Uterus (tissue), 4 donors: ENCODE results near the gene PNPO. TPM values are rescaled to one million over a fixed set of nuclear protein-coding genes. Genes with fewer than 3 reads are reported as not detected.
A peak's percentile ranks its signal among the peaks of the same experiment; 100 is the strongest.

Source experiments
- DNase-seq, 2 donors: peaks; one replicate each; pipeline ENCODE4 v3.0.0-alpha.2; 2019 to 2020
- H3K27ac ChIP-seq, 2 donors: fragments of 200-600 bp; sonication (generic); 1 replicate in 1 of 2; 2 replicates in 1 of 2; pipeline ENCODE4 v1.5.1; 2016 to 2018
- H3K27me3 ChIP-seq, 2 donors: fragments of 200-600 bp; sonication (generic); one replicate each; pipeline ENCODE4 v1.5.1; 2018 to 2019; ENCODE audit warnings: control low read depth in 1 of 2
- H3K36me3 ChIP-seq, 2 donors: fragments of 200-600 bp; sonication (generic); one replicate each; pipeline ENCODE4 v1.5.1; 2019; ENCODE audit warnings: control low read depth in 1 of 2
- H3K4me1 ChIP-seq, 2 donors: fragments of 200-600 bp; sonication (generic); one replicate each; pipeline ENCODE4 v1.5.1; 2018 to 2019; ENCODE audit warnings: control low read depth in 1 of 2
- H3K4me3 ChIP-seq, 2 donors: fragments of 200-600 bp; sonication (generic); 1 replicate in 1 of 2; 2 replicates in 1 of 2; pipeline ENCODE4 v1.5.1; 2018 to 2019; ENCODE audit warnings: mild to moderate bottlenecking in 1 of 2
- H3K9me3 ChIP-seq, 2 donors: fragments of 200-600 bp; sonication (generic); one replicate each; pipeline ENCODE4 v1.5.1; 2019; ENCODE audit warnings: control low read depth in 1 of 2
- POLR2A ChIP-seq, 2 donors: fragments of 450-650 bp; IDR thresholded peaks; one replicate each; pipeline ENCODE4 v1.6.1; 2016; ENCODE audit warnings: antibody characterized with exemption in 2 of 2, mild to moderate bottlenecking in 1 of 2, moderate library complexity in 1 of 2
- intact Hi-C: fragments of 100-400 bp; cut with DNase I; formaldehyde crosslinking; loops from one replicate; pipeline ENCODE4 v1.15.1; 2023; ENCODE audit warnings: low total_unique reads
- total RNA-seq, 4 donors: library from RNA; depleted of rRNA in 3 of 4; stranded (reverse); fragments of >200 nt in 3 of 4; gene quantifications; one replicate each; pipeline versions ENCODE4 v1.1.0 to v1.2.4, GENCODE V29; 2014 to 2023
- TF ChIP-seq, protein P1 (sequence below), 4 experiments: fragments of 200-600 bp in 2 of 4; fragments of 450-650 bp in 2 of 4; sonication (generic) in 2 of 4; IDR thresholded peaks; one replicate each; pipeline ENCODE4 v1.5.1; 2016 to 2019; ENCODE audit warnings: antibody characterized with exemption in 4 of 4, mild to moderate bottlenecking in 2 of 4, moderate library complexity in 1 of 4
- donor health status: DM: yes; HTN: yes; CAD: no.

PNPO gene
- total RNA-seq, 4 donors from 2014 or later = 16.7 to 29.4 (median 17.4) TPM

DNA sequence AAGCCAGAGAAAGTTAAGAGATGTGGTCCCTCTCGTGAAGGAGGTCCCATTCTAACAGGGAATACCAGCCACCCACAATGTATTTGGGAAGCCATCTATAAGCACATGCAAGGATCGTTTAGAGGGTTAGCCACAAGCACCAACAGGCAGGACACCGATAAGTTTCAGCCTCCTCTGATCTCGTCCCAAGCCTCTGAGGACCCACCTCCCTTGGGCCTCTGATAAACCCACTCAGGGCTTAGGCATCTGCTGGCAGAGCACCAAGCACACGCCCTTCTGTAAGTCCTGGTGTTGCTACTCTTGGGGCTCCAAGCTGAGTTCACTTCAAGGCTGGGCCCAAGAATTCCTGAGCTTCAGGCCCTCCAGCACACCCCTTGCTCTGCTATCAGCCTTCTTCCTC, 5.4 kb upstream of the PNPO start:
- no peak overlapping the region for H3K27ac ChIP-seq
- TF ChIP-seq POLR2A (IDR thresholded peaks at IDR 0.05) = no peak
- TF ChIP-seq, protein P1, sequence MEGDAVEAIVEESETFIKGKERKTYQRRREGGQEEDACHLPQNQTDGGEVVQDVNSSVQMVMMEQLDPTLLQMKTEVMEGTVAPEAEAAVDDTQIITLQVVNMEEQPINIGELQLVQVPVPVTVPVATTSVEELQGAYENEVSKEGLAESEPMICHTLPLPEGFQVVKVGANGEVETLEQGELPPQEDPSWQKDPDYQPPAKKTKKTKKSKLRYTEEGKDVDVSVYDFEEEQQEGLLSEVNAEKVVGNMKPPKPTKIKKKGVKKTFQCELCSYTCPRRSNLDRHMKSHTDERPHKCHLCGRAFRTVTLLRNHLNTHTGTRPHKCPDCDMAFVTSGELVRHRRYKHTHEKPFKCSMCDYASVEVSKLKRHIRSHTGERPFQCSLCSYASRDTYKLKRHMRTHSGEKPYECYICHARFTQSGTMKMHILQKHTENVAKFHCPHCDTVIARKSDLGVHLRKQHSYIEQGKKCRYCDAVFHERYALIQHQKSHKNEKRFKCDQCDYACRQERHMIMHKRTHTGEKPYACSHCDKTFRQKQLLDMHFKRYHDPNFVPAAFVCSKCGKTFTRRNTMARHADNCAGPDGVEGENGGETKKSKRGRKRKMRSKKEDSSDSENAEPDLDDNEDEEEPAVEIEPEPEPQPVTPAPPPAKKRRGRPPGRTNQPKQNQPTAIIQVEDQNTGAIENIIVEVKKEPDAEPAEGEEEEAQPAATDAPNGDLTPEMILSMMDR (IDR thresholded peaks at IDR 0.05) = no peak
- intact Hi-C loops = no loop called here
- no peaks in the 10 kb centered on the region for H3K9me3 ChIP-seq
- no peaks in the 10 kb centered on the region for H3K4me1 ChIP-seq
- no peaks in the 10 kb centered on the region for H3K36me3 ChIP-seq
- DNase-seq = no peak
- H3K4me3 ChIP-seq = no peak overlapping the region
- H3K27me3 ChIP-seq = no peaks in the 10 kb centered on the region

DNA sequence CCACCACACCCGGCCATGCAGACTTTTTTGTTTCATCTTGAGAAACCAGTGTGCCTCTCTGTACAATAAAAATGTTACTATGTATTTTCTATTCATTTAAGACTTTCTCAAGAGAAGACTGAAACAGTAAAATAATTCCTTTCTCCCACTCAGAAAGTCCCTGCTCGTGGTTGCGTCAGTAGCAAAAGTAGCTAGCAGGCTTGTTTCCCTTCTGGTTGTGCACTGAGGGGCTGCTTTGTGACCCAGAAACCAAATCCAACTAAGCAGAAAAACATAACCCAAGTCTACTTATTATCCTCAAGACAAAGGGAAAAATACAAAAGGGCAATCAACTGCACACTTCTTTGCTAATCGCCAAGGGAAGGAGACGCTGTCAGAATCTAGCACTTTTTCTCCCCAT, 3.4 kb upstream of the PNPO start:
- Histone ChIP-seq H3K4me3 (no peak overlapping the region), H3K27ac (no peak overlapping the region)
- intact Hi-C loops = no loop called here

DNA sequence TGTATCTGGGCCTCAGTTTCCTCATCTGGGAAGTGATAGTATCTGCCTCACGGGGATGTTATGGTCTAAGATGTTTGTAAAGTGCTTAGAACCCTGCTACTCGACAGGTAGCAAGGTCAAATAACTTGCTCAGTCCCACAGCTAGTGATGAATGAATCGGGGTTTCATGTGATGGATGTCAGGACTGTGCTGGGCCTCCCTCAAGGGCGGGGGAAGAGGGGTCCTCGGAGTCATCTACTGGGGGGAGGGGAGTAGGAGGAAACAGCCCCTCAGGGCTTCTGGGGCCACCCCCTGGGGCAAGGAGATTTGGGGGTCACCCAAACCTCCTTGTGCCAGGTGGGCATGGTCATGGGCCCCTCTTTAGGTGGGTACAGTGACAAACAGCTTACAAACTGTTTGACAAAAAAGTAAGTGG, 732 bp downstream of the PNPO start:
- H3K4me1 ChIP-seq = no peaks in the 10 kb centered on the region
- intact Hi-C loops = no loop called here
- H3K4me3 ChIP-seq = peak overlapping the region; percentile 86
- H3K27me3 ChIP-seq = no peaks in the 10 kb centered on the region
- H3K27ac ChIP-seq = peak overlapping the region in 1 of 2 donors; percentile 83
- no peak for DNase-seq
- no peaks in the 10 kb centered on the region for H3K36me3 ChIP-seq
- H3K9me3 ChIP-seq = no peaks in the 10 kb centered on the region
- no peak for TF ChIP-seq POLR2A (IDR thresholded peaks at IDR 0.05)

More for the DNA sequence above, 3.4 kb upstream of the PNPO start:
- Histone ChIP-seq H3K36me3 (no peaks in the 10 kb centered on the region), H3K27me3 (no peaks in the 10 kb centered on the region), H3K9me3 (no peaks in the 10 kb centered on the region), H3K4me1 (no peaks in the 10 kb centered on the region)
- TF ChIP-seq POLR2A (IDR thresholded peaks at IDR 0.05) = no peak
- TF ChIP-seq, protein P1 (IDR thresholded peaks at IDR 0.05) = no peak
- no peak for DNase-seq

DNA sequence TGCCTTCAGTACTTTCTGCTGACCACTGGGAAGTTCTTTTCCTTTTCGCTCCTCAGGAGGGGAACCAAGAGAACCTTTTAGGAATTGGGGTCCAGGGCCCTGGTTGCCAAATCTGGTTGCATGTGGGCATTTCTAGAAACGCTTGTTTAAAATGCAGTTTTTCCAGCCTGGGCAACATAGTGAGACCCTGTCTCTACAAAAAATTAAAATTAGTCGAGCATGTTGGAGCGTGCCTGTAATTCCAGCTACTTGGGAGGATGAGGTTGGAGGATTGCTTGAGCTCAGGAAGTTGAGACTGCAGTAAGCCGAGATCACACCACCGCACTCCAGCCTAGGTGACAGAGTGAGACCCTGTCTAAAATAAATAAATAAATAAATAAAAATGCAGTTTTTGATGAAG, 1.2 kb downstream of the PNPO start:
- DNase-seq = no peak
- peak overlapping the region in 1 of 2 donors; percentile 83 for H3K27ac ChIP-seq
- TF ChIP-seq, protein P1 (IDR thresholded peaks at IDR 0.05) = no peak
- no peak for TF ChIP-seq POLR2A (IDR thresholded peaks at IDR 0.05)
- H3K4me1 ChIP-seq = no peaks in the 10 kb centered on the region
- no peaks in the 10 kb centered on the region for H3K27me3 ChIP-seq
- intact Hi-C loops = no loop called here
- H3K4me3 ChIP-seq = no peak overlapping the region
- H3K36me3 ChIP-seq = no peaks in the 10 kb centered on the region
- H3K9me3 ChIP-seq = no peaks in the 10 kb centered on the region

DNA sequence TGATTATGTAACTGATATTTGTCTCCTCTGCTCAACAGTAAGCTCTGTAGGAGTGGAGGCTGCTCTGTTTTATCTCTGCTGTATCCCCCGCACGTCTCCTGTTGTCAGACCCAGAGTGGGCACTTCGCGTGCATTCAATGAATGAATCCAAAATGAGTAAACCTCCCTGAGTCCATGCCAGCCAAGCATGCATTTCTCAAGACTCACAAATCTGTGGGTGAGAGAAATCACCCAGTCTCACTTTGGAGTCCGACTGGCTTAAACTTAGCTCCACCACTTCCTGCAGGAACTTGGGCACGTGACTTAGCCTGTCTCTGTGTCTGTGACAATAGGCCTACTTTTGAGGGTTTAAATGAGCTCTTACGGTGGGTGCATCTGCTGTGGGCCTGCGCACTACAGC, 3.7 kb downstream of the PNPO start:
- H3K4me1 ChIP-seq = no peaks in the 10 kb centered on the region
- no peaks in the 10 kb centered on the region for H3K36me3 ChIP-seq
- H3K9me3 ChIP-seq = no peaks in the 10 kb centered on the region
- H3K27me3 ChIP-seq = no peaks in the 10 kb centered on the region
- no peak overlapping the region for H3K4me3 ChIP-seq
- peak; percentile 60 to 61 for DNase-seq
- intact Hi-C loops = no loop called here
- H3K27ac ChIP-seq = peak overlapping the region; percentile 44
- TF ChIP-seq, protein P1 (IDR thresholded peaks at IDR 0.05) = no peak
- no peak for TF ChIP-seq POLR2A (IDR thresholded peaks at IDR 0.05)
